HEK293 (cell line): ENCODE data around the gene GPR132.
A peak's percentile ranks its signal among the peaks of the same experiment; 100 is the strongest.

Experiments used
- BCL11A ChIP-seq: fragments of 450-650 bp; formaldehyde crosslinking; IDR thresholded peaks from 2 replicates; pipeline ENCODE4 v1.5.1; 2016; ENCODE audit warnings: low read depth, missing biosample characterization, missing genetic modification characterization
- FEZF1 ChIP-seq: fragments of 450-650 bp; formaldehyde crosslinking; IDR thresholded peaks from 2 replicates; pipeline ENCODE4 v1.5.1; 2016; ENCODE audit warnings: missing biosample characterization, missing genetic modification characterization
- HOXC10 ChIP-seq: sonication (generic); formaldehyde crosslinking; IDR thresholded peaks from 2 replicates; pipeline ENCODE4 v1.8.1; 2023; ENCODE audit warnings: mild to moderate bottlenecking, missing genetic modification reagents
- KLF16 ChIP-seq: fragments of 450-650 bp; formaldehyde crosslinking; IDR thresholded peaks from 2 replicates; pipeline ENCODE4 v1.5.1; 2017; ENCODE audit warnings: missing biosample characterization, missing genetic modification characterization
- KLF8 ChIP-seq: fragments of 450-650 bp; formaldehyde crosslinking; IDR thresholded peaks from 2 replicates; pipeline ENCODE4 v1.5.1; 2016; ENCODE audit warnings: missing biosample characterization, missing genetic modification characterization
- KLF9 ChIP-seq: fragments of 450-650 bp; formaldehyde crosslinking; IDR thresholded peaks from 2 replicates; pipeline ENCODE4 v1.5.1; 2016; ENCODE audit warnings: missing biosample characterization, missing genetic modification characterization, low read depth
- PRDM4 ChIP-seq: fragments of 450-650 bp; formaldehyde crosslinking; IDR thresholded peaks from 2 replicates; pipeline ENCODE4 v1.5.1; 2017; ENCODE audit warnings: missing biosample characterization, missing genetic modification characterization
- SCRT1 ChIP-seq: fragments of 450-650 bp; formaldehyde crosslinking; IDR thresholded peaks from 2 replicates; pipeline ENCODE4 v1.5.1; 2016; ENCODE audit warnings: missing biosample characterization, missing genetic modification characterization, borderline replicate concordance
- SP3 ChIP-seq: fragments of 450-650 bp; formaldehyde crosslinking; IDR thresholded peaks from 2 replicates; pipeline ENCODE4 v1.5.1; 2016; ENCODE audit warnings: missing biosample characterization, missing genetic modification characterization
- TRIM28 ChIP-seq: IDR thresholded peaks from 2 replicates; pipeline ENCODE4 v1.6.1; 2011; ENCODE audit warnings: low read length, control low read depth, borderline replicate concordance
- TSHZ1 ChIP-seq: fragments of 450-650 bp; formaldehyde crosslinking; IDR thresholded peaks from 2 replicates; pipeline ENCODE4 v1.5.1; 2016; ENCODE audit warnings: missing biosample characterization, missing genetic modification characterization, borderline replicate concordance
- ZBTB1 ChIP-seq: fragments of 450-650 bp; formaldehyde crosslinking; IDR thresholded peaks from 2 replicates; pipeline ENCODE4 v1.5.1; 2016; ENCODE audit warnings: missing biosample characterization, missing genetic modification characterization
- ZBTB26 ChIP-seq: fragments of 450-650 bp; formaldehyde crosslinking; optimal IDR thresholded peaks from 2 replicates; pipeline ENCODE3; 2016; ENCODE audit warnings: missing biosample characterization, mild to moderate bottlenecking, missing genetic modification characterization
- ZBTB48 ChIP-seq: fragments of 450-650 bp; formaldehyde crosslinking; IDR thresholded peaks from 2 replicates; pipeline ENCODE4 v1.5.1; 2016; ENCODE audit warnings: missing biosample characterization, missing genetic modification characterization
- ZNF121 ChIP-seq: fragments of 450-650 bp; formaldehyde crosslinking; IDR thresholded peaks from 2 replicates; pipeline ENCODE4 v1.5.1; 2016; ENCODE audit warnings: missing biosample characterization, missing genetic modification characterization
- ZNF146 ChIP-seq: fragments of 450-650 bp; formaldehyde crosslinking; IDR thresholded peaks from 2 replicates; pipeline ENCODE4 v1.5.1; 2016; ENCODE audit warnings: missing biosample characterization, missing genetic modification characterization
- ZNF155 ChIP-seq: fragments of 450-650 bp; formaldehyde crosslinking; IDR thresholded peaks from 2 replicates; pipeline ENCODE4 v1.5.1; 2016; ENCODE audit warnings: missing biosample characterization, missing genetic modification characterization
- ZNF214 ChIP-seq: fragments of 450-650 bp; formaldehyde crosslinking; IDR thresholded peaks from 2 replicates; pipeline ENCODE4 v1.5.1; 2017; ENCODE audit warnings: missing biosample characterization, mild to moderate bottlenecking, missing genetic modification characterization, borderline replicate concordance
- ZNF24 ChIP-seq: fragments of 450-650 bp; formaldehyde crosslinking; IDR thresholded peaks from 2 replicates; pipeline ENCODE4 v1.5.1; 2016; ENCODE audit warnings: missing biosample characterization, missing genetic modification characterization
- ZNF26 ChIP-seq: fragments of 450-650 bp; formaldehyde crosslinking; IDR thresholded peaks from 2 replicates; pipeline ENCODE4 v1.5.1; 2016; ENCODE audit warnings: missing biosample characterization, missing genetic modification characterization
- ZNF274 ChIP-seq, 2 experiments: fragments of 200-500 bp in 1 of 2; fragments of 450-650 bp in 1 of 2; sonication (Bioruptor generic) in 1 of 2; formaldehyde crosslinking in 1 of 2; IDR thresholded peaks; 2 replicates each; pipeline versions ENCODE4 v1.5.1 to v1.6.1; 2014 to 2016; ENCODE audit warnings: borderline replicate concordance in 1 of 2, inconsistent platforms in 1 of 2, low read length in 1 of 2, missing biosample characterization in 1 of 2, missing genetic modification characterization in 1 of 2
- ZNF391 ChIP-seq: fragments of 450-650 bp; formaldehyde crosslinking; IDR thresholded peaks from 2 replicates; pipeline ENCODE4 v1.5.1; 2016; ENCODE audit warnings: low read depth, missing biosample characterization, missing genetic modification characterization, borderline replicate concordance
- ZNF398 ChIP-seq: fragments of 450-650 bp; formaldehyde crosslinking; IDR thresholded peaks from 2 replicates; pipeline ENCODE4 v1.5.1; 2017; ENCODE audit warnings: missing biosample characterization, missing genetic modification characterization
- ZNF426 ChIP-seq: fragments of 450-650 bp; formaldehyde crosslinking; IDR thresholded peaks from 2 replicates; pipeline ENCODE4 v1.5.1; 2017; ENCODE audit warnings: missing biosample characterization, missing genetic modification characterization, mild to moderate bottlenecking, inconsistent platforms, moderate library complexity
- ZNF544 ChIP-seq: fragments of 450-650 bp; formaldehyde crosslinking; IDR thresholded peaks from 2 replicates; pipeline ENCODE4 v1.5.0; 2017; ENCODE audit warnings: missing biosample characterization, missing genetic modification characterization
- ZNF549 ChIP-seq: fragments of 450-650 bp; IDR thresholded peaks from 2 replicates; pipeline ENCODE4 v1.5.1; 2018; ENCODE audit warnings: missing biosample characterization, missing genetic modification characterization, mild to moderate bottlenecking, inconsistent platforms, moderate library complexity
- ZNF600 ChIP-seq: fragments of 450-650 bp; formaldehyde crosslinking; IDR thresholded peaks from 2 replicates; pipeline ENCODE4 v1.5.1; 2016; ENCODE audit warnings: missing biosample characterization, missing genetic modification characterization
- ZNF639 ChIP-seq: fragments of 450-650 bp; formaldehyde crosslinking; IDR thresholded peaks from 2 replicates; pipeline ENCODE4 v1.5.1; 2016; ENCODE audit warnings: missing biosample characterization, missing genetic modification characterization

GPR132 gene

GRCh38 chr14:105091517-105092170, 26.4 kb upstream of the GPR132 start (continued):
- TF ChIP-seq ZNF155 (tag by site-specific recombination) (no peak), ZNF426 (no peak), ZBTB48 (peak; percentile 71; the same call in 1 of the 2 replicates), ZBTB26 (tag by site-specific recombination) (no peak), ZNF600 (peak; percentile 48; the same call in 1 of the 2 replicates), TRIM28 (no peak), KLF16 (tag by site-specific recombination) (no peak), SCRT1 (tag by site-specific recombination) (no peak), TSHZ1 (tag by site-specific recombination) (no peak), ZNF274 (IDR thresholded peaks at IDR 0.05; ENCODE audit: low read length) (no peak), ZNF274 (tag by site-specific recombination; IDR thresholded peaks at IDR 0.05; ENCODE audit: borderline replicate concordance) (no peak), ZNF214 (tag by site-specific recombination) (no peak), PRDM4 (tag by site-specific recombination) (no peak), ZNF639 (tag by site-specific recombination) (no peak), KLF9 (tag by site-specific recombination) (no peak), ZNF26 (tag by site-specific recombination) (no peak), ZBTB1 (tag by site-specific recombination) (no peak), ZNF398 (tag by site-specific recombination) (no peak), KLF8 (tag by site-specific recombination) (no peak; the same call in 1 of the 2 replicates), SP3 (tag by site-specific recombination) (peak; percentile 49), ZNF391 (tag by site-specific recombination) (no peak), FEZF1 (tag by site-specific recombination) (no peak), ZNF146 (tag by site-specific recombination) (no peak), HOXC10 (CRISPR knock-in tag) (no peak), ZNF24 (tag by site-specific recombination) (no peak), BCL11A (tag by site-specific recombination) (no peak), ZNF549 (tag by site-specific recombination) (no peak), ZNF121 (no peak), ZNF544 (tag by site-specific recombination) (no peak)
